WTC11 (cell line): Measurements from ENCODE around the gene PRKCE. TPM values are rescaled to one million over a fixed set of nuclear protein-coding genes. Genes with fewer than 3 reads are reported as not detected.

Experiments used
- ATAC-seq: fragments of 200-7000 bp; cut with Tn5 transposase; 2 replicates; pipeline ENCODE4 v1.10.0; 2021; ENCODE audit warnings: mild to moderate bottlenecking, moderate library complexity
- CTCF ChIA-PET: fragments of 300-600 bp; sonication (Branson Sonifier 250); formaldehyde crosslinking; loops from one replicate; lab custom pipeline; 2021; ENCODE audit warnings: antibody characterized with exemption; lab: Charles Lee
- POLR2A ChIA-PET: fragments of 350-600 bp; sonication (Branson Sonifier 250); formaldehyde crosslinking; loops from one replicate; lab custom pipeline; 2021; ENCODE audit warnings: antibody characterized with exemption; lab: Charles Lee
- DNase-seq: peaks from one replicate; pipeline ENCODE4 v3.0.0; 2021; ENCODE audit warnings: low spot score
- H3K27ac Mint-ChIP-seq: 2 replicates; pipeline ENCODE4 v1.8.0; 2021; ENCODE audit warnings: mixed read lengths
- H3K27me3 Mint-ChIP-seq: 2 replicates; pipeline ENCODE4 v1.8.0; 2021; ENCODE audit warnings: low read depth, mild to moderate bottlenecking, moderate library complexity, mixed read lengths
- H3K36me3 Mint-ChIP-seq: 2 replicates; pipeline ENCODE4 v1.8.0; 2021; ENCODE audit warnings: mixed read lengths
- H3K4me1 Mint-ChIP-seq: 2 replicates; pipeline ENCODE4 v1.8.0; 2022; ENCODE audit warnings: mixed read lengths
- H3K4me3 Mint-ChIP-seq: 2 replicates; pipeline ENCODE4 v1.8.0; 2021; ENCODE audit warnings: mild to moderate bottlenecking, moderate library complexity, mixed read lengths
- H3K9me3 Mint-ChIP-seq: 2 replicates; pipeline ENCODE4 v1.8.0; 2021; ENCODE audit warnings: mixed read lengths
- CBFB ChIP-seq: sonication (generic); formaldehyde crosslinking; IDR thresholded peaks from 2 replicates; pipeline ENCODE4 v1.8.1; 2022; ENCODE audit warnings: mild to moderate bottlenecking, low read depth, missing genetic modification reagents
- CREM ChIP-seq: sonication (generic); formaldehyde crosslinking; IDR thresholded peaks from 2 replicates; pipeline ENCODE4 v1.8.1; 2022; ENCODE audit warnings: mild to moderate bottlenecking, missing genetic modification reagents, moderate library complexity
- EMX1 ChIP-seq: fragments of 250-450 bp; sonication (Bioruptor Pico); IDR thresholded peaks from 2 replicates; pipeline ENCODE4 v1.8.0; 2021; ENCODE audit warnings: mild to moderate bottlenecking
- GABPB1 ChIP-seq: sonication (generic); formaldehyde crosslinking; IDR thresholded peaks from 2 replicates; pipeline ENCODE4 v1.8.1; 2023; ENCODE audit warnings: mild to moderate bottlenecking, missing genetic modification reagents
- GRHL2 ChIP-seq: fragments of 250-450 bp; sonication (Bioruptor Pico); IDR thresholded peaks from 2 replicates; pipeline ENCODE4 v1.8.0; 2022; ENCODE audit warnings: mild to moderate bottlenecking, moderate library complexity; ENCODE audit not compliant: insufficient replicate concordance, severe bottlenecking
- GTF2I ChIP-seq: fragments of 250-450 bp; sonication (Bioruptor Pico); conservative IDR thresholded peaks from 2 replicates; pipeline ENCODE4 v1.4.0; 2021; ENCODE audit warnings: mild to moderate bottlenecking
- JAZF1 ChIP-seq: fragments of 250-450 bp; sonication (Bioruptor Pico); IDR thresholded peaks from 2 replicates; pipeline ENCODE4 v1.9.0; 2021; ENCODE audit warnings: moderate library complexity, mild to moderate bottlenecking, inconsistent platforms
- JUN ChIP-seq: sonication (generic); formaldehyde crosslinking; IDR thresholded peaks from 2 replicates; pipeline ENCODE4 v1.8.0; 2023; ENCODE audit warnings: mild to moderate bottlenecking, missing genetic modification reagents
- MXD4 ChIP-seq: fragments of 250-450 bp; sonication (Bioruptor Pico); IDR thresholded peaks from 2 replicates; pipeline ENCODE4 v1.8.0; 2021; ENCODE audit warnings: mild to moderate bottlenecking, moderate library complexity, borderline replicate concordance
- NFE2L1 ChIP-seq: sonication (generic); formaldehyde crosslinking; IDR thresholded peaks from 2 replicates; pipeline ENCODE4 v1.8.1; 2023; ENCODE audit warnings: missing genetic modification reagents
- PRRX2 ChIP-seq: fragments of 250-450 bp; sonication (Bioruptor Pico); IDR thresholded peaks from 2 replicates; pipeline ENCODE4 v1.8.0; 2021; ENCODE audit warnings: mild to moderate bottlenecking
- RORB ChIP-seq: fragments of 250-450 bp; sonication (Bioruptor Pico); IDR thresholded peaks from 2 replicates; pipeline ENCODE4 v1.9.0; 2021; ENCODE audit warnings: mild to moderate bottlenecking
- TEAD1 ChIP-seq: sonication (generic); formaldehyde crosslinking; IDR thresholded peaks from 2 replicates; pipeline ENCODE4 v1.8.0; 2022; ENCODE audit warnings: mild to moderate bottlenecking, missing genetic modification reagents
- TP53 ChIP-seq: sonication (generic); formaldehyde crosslinking; IDR thresholded peaks from 2 replicates; pipeline ENCODE4 v1.8.1; 2023; ENCODE audit warnings: mild to moderate bottlenecking, missing genetic modification reagents
- ZNF121 ChIP-seq: sonication (generic); formaldehyde crosslinking; IDR thresholded peaks from 2 replicates; pipeline ENCODE4 v1.8.0; 2023; ENCODE audit warnings: missing genetic modification reagents
- total RNA-seq: library from RNA; stranded (reverse); gene quantifications from 3 replicates; pipeline ENCODE4 v1.2.3, GENCODE V29; 2021
- TF ChIP-seq, protein P1 (sequence below): sonication (generic); formaldehyde crosslinking; IDR thresholded peaks from 2 replicates; pipeline ENCODE4 v1.8.1; 2023; ENCODE audit warnings: mild to moderate bottlenecking, missing genetic modification reagents, moderate library complexity
- TF ChIP-seq, protein P2 (sequence below): sonication (generic); formaldehyde crosslinking; IDR thresholded peaks from 2 replicates; pipeline ENCODE4 v1.8.0; 2023; ENCODE audit warnings: missing genetic modification reagents
- TF ChIP-seq, protein P3 (sequence below): sonication (generic); formaldehyde crosslinking; IDR thresholded peaks from 2 replicates; pipeline ENCODE4 v1.8.0; 2023; ENCODE audit warnings: mild to moderate bottlenecking, missing genetic modification reagents
- TF ChIP-seq, protein P4 (sequence below): sonication (generic); formaldehyde crosslinking; IDR thresholded peaks from 2 replicates; pipeline ENCODE4 v1.8.1; 2022; ENCODE audit warnings: mild to moderate bottlenecking, missing genetic modification reagents, moderate library complexity, borderline replicate concordance
- TF ChIP-seq, protein P5 (sequence below): sonication (generic); formaldehyde crosslinking; conservative IDR thresholded peaks from 2 replicates; pipeline ENCODE4 v1.8.1; 2023; ENCODE audit warnings: mild to moderate bottlenecking, low read depth, missing genetic modification reagents, moderate library complexity
- TF ChIP-seq, protein P6 (sequence below): fragments of 250-450 bp; sonication (Bioruptor Pico); IDR thresholded peaks from 2 replicates; pipeline ENCODE4 v1.9.0; 2021; ENCODE audit warnings: mild to moderate bottlenecking, borderline replicate concordance
- TF ChIP-seq, protein P7 (sequence below): fragments of 250-450 bp; sonication (Bioruptor Pico); IDR thresholded peaks from 2 replicates; pipeline ENCODE4 v1.9.0; 2021; ENCODE audit warnings: moderate library complexity, mild to moderate bottlenecking, inconsistent platforms, borderline replicate concordance

Gene PRKCE
- total RNA-seq, 1 experiment from 2014 or later: 5.8 TPM

DNA sequence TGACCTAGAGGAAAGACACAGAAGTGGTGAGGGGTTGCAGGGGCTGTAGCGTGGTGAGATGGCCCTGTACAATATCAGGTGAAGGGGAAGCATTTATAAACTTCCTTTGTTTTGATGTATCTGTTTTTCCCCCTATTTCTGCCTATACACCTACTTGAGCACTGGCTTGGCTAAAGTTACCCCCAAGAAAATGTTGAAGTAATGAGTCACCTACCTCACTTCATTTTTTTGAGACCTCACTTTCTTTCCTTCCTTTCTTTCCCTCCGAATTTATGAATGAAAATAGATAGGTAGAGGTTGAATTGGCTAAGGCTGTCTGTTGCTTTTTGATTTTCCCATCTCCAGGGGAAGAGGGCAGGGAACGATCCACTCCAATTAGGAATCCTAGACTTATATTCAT, 414.6 kb downstream of the PRKCE start:
- H3K27me3 Mint-ChIP-seq: no peaks in the 10 kb centered on the region
- peaks cover 12% of the 10 kb centered on the region for H3K4me1 Mint-ChIP-seq
- H3K4me3 Mint-ChIP-seq: no peak overlapping the region
- POLR2A ChIA-PET: no interaction called here
- H3K9me3 Mint-ChIP-seq: no peaks in the 10 kb centered on the region
- no peak overlapping the region for H3K27ac Mint-ChIP-seq
- ATAC-seq: no peak
- TF ChIP-seq RORB (CRISPR knock-in tag) (no peak), NFE2L1 (CRISPR knock-in tag) (no peak), JAZF1 (CRISPR knock-in tag) (no peak), GABPB1 (CRISPR knock-in tag) (no peak), ZNF121 (CRISPR knock-in tag) (no peak), CREM (CRISPR knock-in tag) (no peak), GTF2I (CRISPR knock-in tag) (no peak)
- TF ChIP-seq, protein P1, sequence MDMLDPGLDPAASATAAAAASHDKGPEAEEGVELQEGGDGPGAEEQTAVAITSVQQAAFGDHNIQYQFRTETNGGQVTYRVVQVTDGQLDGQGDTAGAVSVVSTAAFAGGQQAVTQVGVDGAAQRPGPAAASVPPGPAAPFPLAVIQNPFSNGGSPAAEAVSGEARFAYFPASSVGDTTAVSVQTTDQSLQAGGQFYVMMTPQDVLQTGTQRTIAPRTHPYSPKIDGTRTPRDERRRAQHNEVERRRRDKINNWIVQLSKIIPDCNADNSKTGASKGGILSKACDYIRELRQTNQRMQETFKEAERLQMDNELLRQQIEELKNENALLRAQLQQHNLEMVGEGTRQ (CRISPR knock-in tag): no peak
- TF ChIP-seq, protein P2, sequence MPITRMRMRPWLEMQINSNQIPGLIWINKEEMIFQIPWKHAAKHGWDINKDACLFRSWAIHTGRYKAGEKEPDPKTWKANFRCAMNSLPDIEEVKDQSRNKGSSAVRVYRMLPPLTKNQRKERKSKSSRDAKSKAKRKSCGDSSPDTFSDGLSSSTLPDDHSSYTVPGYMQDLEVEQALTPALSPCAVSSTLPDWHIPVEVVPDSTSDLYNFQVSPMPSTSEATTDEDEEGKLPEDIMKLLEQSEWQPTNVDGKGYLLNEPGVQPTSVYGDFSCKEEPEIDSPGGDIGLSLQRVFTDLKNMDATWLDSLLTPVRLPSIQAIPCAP: no peak
- TF ChIP-seq, protein P3, sequence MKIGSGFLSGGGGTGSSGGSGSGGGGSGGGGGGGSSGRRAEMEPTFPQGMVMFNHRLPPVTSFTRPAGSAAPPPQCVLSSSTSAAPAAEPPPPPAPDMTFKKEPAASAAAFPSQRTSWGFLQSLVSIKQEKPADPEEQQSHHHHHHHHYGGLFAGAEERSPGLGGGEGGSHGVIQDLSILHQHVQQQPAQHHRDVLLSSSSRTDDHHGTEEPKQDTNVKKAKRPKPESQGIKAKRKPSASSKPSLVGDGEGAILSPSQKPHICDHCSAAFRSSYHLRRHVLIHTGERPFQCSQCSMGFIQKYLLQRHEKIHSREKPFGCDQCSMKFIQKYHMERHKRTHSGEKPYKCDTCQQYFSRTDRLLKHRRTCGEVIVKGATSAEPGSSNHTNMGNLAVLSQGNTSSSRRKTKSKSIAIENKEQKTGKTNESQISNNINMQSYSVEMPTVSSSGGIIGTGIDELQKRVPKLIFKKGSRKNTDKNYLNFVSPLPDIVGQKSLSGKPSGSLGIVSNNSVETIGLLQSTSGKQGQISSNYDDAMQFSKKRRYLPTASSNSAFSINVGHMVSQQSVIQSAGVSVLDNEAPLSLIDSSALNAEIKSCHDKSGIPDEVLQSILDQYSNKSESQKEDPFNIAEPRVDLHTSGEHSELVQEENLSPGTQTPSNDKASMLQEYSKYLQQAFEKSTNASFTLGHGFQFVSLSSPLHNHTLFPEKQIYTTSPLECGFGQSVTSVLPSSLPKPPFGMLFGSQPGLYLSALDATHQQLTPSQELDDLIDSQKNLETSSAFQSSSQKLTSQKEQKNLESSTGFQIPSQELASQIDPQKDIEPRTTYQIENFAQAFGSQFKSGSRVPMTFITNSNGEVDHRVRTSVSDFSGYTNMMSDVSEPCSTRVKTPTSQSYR (CRISPR knock-in tag): no peak
- TF ChIP-seq, protein P4, sequence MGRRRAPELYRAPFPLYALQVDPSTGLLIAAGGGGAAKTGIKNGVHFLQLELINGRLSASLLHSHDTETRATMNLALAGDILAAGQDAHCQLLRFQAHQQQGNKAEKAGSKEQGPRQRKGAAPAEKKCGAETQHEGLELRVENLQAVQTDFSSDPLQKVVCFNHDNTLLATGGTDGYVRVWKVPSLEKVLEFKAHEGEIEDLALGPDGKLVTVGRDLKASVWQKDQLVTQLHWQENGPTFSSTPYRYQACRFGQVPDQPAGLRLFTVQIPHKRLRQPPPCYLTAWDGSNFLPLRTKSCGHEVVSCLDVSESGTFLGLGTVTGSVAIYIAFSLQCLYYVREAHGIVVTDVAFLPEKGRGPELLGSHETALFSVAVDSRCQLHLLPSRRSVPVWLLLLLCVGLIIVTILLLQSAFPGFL (CRISPR knock-in tag): no peak
- TF ChIP-seq, all 79 proteins: peak for 0
- H3K36me3 Mint-ChIP-seq: no peaks in the 10 kb centered on the region
- CTCF ChIA-PET: interaction anchor here (0.8 to 1.0 kb wide), 2 partner anchors 9 to 300 kb away, joined by 3 to 4 read pairs; no protein-coding TSS in a partner anchor
- no peak for DNase-seq

DNA sequence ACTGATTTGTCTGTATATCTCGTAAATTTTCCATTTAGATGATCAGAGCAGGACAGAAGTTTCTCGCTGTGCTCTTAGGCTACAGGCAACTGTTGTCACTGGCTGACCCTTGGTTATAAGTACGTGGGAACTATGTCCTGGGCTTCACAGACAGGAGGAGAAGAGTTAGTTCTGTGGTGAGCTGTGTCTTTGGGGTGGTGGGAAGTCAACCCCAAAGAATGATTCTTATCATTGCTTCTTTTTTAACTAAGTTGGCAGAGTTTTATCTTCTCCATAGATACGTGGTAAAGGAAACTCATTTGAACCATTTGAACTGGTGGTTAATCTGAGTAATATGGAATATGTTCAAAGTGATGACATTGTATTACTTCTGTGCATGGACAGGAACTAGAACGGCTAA, 415.1 kb downstream of the PRKCE start:
- no peak overlapping the region for H3K4me3 Mint-ChIP-seq
- H3K36me3 Mint-ChIP-seq: no peaks in the 10 kb centered on the region
- peaks cover 12% of the 10 kb centered on the region for H3K4me1 Mint-ChIP-seq
- DNase-seq: no peak
- no peaks in the 10 kb centered on the region for H3K27me3 Mint-ChIP-seq
- H3K9me3 Mint-ChIP-seq: no peaks in the 10 kb centered on the region
- ChIA-PET POLR2A (no interaction called here), CTCF (interaction anchor here (1.0 kb wide), 1 partner anchor 300 kb away, joined by 3 read pairs; no protein-coding TSS in a partner anchor)
- H3K27ac Mint-ChIP-seq: no peak overlapping the region
- ATAC-seq: no peak
- TF ChIP-seq, protein P5, sequence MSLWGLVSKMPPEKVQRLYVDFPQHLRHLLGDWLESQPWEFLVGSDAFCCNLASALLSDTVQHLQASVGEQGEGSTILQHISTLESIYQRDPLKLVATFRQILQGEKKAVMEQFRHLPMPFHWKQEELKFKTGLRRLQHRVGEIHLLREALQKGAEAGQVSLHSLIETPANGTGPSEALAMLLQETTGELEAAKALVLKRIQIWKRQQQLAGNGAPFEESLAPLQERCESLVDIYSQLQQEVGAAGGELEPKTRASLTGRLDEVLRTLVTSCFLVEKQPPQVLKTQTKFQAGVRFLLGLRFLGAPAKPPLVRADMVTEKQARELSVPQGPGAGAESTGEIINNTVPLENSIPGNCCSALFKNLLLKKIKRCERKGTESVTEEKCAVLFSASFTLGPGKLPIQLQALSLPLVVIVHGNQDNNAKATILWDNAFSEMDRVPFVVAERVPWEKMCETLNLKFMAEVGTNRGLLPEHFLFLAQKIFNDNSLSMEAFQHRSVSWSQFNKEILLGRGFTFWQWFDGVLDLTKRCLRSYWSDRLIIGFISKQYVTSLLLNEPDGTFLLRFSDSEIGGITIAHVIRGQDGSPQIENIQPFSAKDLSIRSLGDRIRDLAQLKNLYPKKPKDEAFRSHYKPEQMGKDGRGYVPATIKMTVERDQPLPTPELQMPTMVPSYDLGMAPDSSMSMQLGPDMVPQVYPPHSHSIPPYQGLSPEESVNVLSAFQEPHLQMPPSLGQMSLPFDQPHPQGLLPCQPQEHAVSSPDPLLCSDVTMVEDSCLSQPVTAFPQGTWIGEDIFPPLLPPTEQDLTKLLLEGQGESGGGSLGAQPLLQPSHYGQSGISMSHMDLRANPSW: no peak
- no peak for TF ChIP-seq JUN (CRISPR knock-in tag)
- TF ChIP-seq, protein P6, sequence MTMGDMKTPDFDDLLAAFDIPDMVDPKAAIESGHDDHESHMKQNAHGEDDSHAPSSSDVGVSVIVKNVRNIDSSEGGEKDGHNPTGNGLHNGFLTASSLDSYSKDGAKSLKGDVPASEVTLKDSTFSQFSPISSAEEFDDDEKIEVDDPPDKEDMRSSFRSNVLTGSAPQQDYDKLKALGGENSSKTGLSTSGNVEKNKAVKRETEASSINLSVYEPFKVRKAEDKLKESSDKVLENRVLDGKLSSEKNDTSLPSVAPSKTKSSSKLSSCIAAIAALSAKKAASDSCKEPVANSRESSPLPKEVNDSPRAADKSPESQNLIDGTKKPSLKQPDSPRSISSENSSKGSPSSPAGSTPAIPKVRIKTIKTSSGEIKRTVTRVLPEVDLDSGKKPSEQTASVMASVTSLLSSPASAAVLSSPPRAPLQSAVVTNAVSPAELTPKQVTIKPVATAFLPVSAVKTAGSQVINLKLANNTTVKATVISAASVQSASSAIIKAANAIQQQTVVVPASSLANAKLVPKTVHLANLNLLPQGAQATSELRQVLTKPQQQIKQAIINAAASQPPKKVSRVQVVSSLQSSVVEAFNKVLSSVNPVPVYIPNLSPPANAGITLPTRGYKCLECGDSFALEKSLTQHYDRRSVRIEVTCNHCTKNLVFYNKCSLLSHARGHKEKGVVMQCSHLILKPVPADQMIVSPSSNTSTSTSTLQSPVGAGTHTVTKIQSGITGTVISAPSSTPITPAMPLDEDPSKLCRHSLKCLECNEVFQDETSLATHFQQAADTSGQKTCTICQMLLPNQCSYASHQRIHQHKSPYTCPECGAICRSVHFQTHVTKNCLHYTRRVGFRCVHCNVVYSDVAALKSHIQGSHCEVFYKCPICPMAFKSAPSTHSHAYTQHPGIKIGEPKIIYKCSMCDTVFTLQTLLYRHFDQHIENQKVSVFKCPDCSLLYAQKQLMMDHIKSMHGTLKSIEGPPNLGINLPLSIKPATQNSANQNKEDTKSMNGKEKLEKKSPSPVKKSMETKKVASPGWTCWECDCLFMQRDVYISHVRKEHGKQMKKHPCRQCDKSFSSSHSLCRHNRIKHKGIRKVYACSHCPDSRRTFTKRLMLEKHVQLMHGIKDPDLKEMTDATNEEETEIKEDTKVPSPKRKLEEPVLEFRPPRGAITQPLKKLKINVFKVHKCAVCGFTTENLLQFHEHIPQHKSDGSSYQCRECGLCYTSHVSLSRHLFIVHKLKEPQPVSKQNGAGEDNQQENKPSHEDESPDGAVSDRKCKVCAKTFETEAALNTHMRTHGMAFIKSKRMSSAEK (CRISPR knock-in tag): no peak
- no peak for TF ChIP-seq MXD4 (CRISPR knock-in tag)
- TF ChIP-seq, protein P7, sequence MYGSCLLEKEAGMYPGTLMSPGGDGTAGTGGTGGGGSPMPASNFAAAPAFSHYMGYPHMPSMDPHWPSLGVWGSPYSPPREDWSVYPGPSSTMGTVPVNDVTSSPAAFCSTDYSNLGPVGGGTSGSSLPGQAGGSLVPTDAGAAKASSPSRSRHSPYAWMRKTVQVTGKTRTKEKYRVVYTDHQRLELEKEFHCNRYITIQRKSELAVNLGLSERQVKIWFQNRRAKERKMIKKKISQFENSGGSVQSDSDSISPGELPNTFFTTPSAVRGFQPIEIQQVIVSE (CRISPR knock-in tag): no peak
- TF ChIP-seq GRHL2 (CRISPR knock-in tag): no peak
- TF ChIP-seq EMX1 (CRISPR knock-in tag): no peak
- TF ChIP-seq TEAD1: no peak
- TF ChIP-seq TP53 (CRISPR knock-in tag): no peak
- TF ChIP-seq, protein P2: no peak
- no peak for TF ChIP-seq PRRX2 (CRISPR knock-in tag)
- TF ChIP-seq CBFB: no peak
